ENCODE results near the gene TTBK1. TPM values are rescaled to one million over a fixed set of nuclear protein-coding genes. Genes with fewer than 3 reads are reported as not detected.
A peak's percentile ranks its signal among the peaks of the same experiment; 100 is the strongest.

Gene TTBK1
- total RNA-seq, 4 donors from 2014 or later = 1.4 to 2.4 (median 1.4) TPM; not detected in 1

DNA sequence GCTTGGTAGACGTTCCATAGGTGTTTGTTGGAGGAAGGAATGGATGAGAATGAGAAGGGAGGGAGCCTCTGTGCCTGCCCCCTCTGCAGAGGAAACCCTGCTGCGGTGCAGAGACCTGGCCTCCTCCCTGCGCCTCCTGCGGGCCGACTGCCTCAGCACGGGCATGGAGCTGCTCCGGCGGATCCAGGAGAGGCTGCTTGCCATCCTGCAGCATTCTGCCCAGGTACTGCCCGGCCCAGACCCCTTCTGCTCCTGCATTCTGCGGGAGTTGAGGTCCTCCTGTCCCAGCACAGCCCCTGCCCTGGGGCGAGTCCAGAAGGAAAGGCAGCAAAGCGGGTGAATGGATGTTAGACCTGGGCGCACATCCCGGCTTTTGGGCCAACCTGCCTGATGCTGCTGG is 20.1 kb upstream of the TTBK1 start:
- Histone ChIP-seq H3K36me3 (peaks cover 0 to 43% (median 0%) of the 10 kb centered on the region in 3 donors), H3K27me3 (no peaks in the 10 kb centered on the region), H3K4me1 (peaks cover 0 to 19% (median 4%) of the 10 kb centered on the region in 4 donors), H3K27ac (peak overlapping the region in 1 of 4 donors; percentile 76), H3K4me3 (no peak overlapping the region), H3K9me3 (no peaks in the 10 kb centered on the region)
- TF ChIP-seq POLR2A (IDR thresholded peaks at IDR 0.05) = no peak
- TF ChIP-seq, protein P1, sequence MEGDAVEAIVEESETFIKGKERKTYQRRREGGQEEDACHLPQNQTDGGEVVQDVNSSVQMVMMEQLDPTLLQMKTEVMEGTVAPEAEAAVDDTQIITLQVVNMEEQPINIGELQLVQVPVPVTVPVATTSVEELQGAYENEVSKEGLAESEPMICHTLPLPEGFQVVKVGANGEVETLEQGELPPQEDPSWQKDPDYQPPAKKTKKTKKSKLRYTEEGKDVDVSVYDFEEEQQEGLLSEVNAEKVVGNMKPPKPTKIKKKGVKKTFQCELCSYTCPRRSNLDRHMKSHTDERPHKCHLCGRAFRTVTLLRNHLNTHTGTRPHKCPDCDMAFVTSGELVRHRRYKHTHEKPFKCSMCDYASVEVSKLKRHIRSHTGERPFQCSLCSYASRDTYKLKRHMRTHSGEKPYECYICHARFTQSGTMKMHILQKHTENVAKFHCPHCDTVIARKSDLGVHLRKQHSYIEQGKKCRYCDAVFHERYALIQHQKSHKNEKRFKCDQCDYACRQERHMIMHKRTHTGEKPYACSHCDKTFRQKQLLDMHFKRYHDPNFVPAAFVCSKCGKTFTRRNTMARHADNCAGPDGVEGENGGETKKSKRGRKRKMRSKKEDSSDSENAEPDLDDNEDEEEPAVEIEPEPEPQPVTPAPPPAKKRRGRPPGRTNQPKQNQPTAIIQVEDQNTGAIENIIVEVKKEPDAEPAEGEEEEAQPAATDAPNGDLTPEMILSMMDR (IDR thresholded peaks at IDR 0.05) = no peak
- peak in 1 of 3 donors; percentile 38 for DNase-seq

- H3K4me1 ChIP-seq = peaks cover 0 to 28% (median 6%) of the 10 kb centered on the region in 4 donors
- no peaks in the 10 kb centered on the region for H3K9me3 ChIP-seq
- peaks cover 0 to 31% (median 0%) of the 10 kb centered on the region in 3 donors for H3K36me3 ChIP-seq
- no peak overlapping the region for H3K4me3 ChIP-seq
- H3K27me3 ChIP-seq = no peaks in the 10 kb centered on the region
- peak in 2 of 3 donors; percentile 29 to 37 for DNase-seq
- no peak overlapping the region for H3K27ac ChIP-seq
- TF ChIP-seq, protein P1 (IDR thresholded peaks at IDR 0.05) = no peak
- TF ChIP-seq POLR2A (IDR thresholded peaks at IDR 0.05) = no peak
Measured at GRCh38 chr6:43226192-43226851, 17.0 kb upstream of the TTBK1 start.

DNA sequence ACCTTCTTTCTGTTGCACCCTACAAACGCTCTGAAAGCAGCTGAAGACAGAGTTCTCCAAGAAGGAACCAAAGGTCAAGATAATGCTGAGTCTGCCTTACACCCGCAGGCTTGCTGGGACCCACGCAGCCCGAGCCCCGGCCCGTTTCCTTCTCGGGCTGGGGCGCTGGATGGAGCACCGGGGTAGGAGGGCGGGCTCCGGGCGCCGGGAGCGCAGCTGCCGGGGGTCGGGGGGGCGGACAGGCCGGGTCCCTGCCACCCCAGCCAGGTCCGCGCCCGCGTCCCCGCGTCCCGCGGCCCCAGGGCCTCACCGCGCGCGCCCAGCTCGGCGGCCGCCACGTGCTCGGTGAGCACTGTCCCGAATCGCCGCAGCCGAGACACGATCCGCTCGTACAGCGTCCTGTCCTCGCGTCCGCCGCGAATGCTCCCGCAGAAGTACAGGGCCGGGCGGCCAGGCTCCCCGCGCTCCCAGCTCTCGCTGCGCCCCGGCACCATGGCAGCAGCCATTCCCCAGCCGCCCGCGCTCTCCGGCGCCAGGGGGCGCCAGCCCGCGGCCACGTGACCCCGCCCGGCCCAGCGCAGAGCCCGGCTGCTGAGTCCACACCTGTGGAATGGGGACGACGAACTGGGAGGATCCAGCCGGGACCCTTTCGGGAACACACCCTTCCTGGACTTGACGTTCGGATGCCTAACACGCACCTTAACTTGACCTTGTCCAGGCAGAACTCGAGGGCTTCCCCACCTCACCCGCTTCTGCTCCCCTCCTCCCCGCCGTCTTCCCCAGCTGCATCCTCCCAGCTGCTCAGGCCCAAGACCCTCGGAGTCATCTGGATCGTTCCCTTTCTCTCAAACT is 14.1 kb upstream of the TTBK1 start, which contains the start of gene DNPH1:
Gene DNPH1, minus strand, starts transcription at position 531 of the 852 bp plus-strand sequence. Its CDS starts 25 bp downstream, at position 506.
- Histone ChIP-seq H3K9me3 (no peaks in the 10 kb centered on the region), H3K36me3 (peaks cover 0 to 9% (median 0%) of the 10 kb centered on the region in 3 donors), H3K27me3 (no peaks in the 10 kb centered on the region)

DNA sequence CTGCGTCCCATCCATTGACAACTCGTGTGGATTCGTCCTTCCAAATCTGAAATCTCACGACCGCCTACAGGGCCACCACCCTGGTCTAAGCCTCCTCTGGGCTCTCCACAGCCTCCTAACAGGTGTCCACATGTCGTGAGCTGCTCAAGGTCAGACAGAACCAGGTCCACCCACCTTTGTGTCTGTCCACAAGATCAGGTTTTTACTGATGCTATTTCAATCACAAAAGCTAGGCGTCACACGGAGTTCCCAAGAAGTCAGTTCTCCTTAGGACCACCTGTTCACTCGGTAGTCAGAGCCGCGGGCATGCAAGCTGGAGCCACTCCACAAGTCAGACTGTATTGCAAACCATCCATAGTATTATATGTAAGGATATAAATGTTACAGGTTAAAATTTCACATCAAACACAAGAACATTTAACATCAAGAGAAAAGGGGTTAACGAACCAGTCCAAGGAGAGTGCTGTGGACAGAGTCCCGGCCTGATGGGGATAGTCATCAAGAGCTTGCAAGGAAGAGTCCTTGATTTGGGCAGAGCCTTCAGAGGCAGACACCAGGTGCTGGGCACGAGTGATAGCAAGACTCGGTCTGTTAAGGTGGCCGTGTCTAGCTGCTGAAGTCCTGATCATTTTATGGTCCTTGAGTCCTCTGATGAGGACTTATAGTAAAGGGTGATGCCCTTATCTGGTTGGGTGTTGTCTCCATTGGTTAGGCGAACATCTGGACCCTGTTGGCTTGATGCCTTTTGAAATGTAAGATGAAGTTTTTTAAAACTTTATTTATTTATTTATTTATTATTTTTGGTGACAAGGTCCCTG is 13.3 kb upstream of the TTBK1 start:
- TF ChIP-seq, protein P1 (IDR thresholded peaks at IDR 0.05) = no peak
- no peak for TF ChIP-seq POLR2A (IDR thresholded peaks at IDR 0.05)
- Histone ChIP-seq H3K4me3 (peak overlapping the region in 3 of 4 donors; percentile 68 to 98 (median 92)), H3K36me3 (peaks cover 0 to 7% (median 0%) of the 10 kb centered on the region in 3 donors), H3K27me3 (no peaks in the 10 kb centered on the region), H3K9me3 (no peaks in the 10 kb centered on the region), H3K27ac (peak overlapping the region in 2 of 4 donors; percentile 62 to 86), H3K4me1 (peaks cover 0 to 15% (median 3%) of the 10 kb centered on the region in 4 donors)
- peak in 1 of 3 donors; percentile 18 for DNase-seq

More for the DNA sequence above, 14.1 kb upstream of the TTBK1 start, which contains the start of gene DNPH1:
- Histone ChIP-seq H3K4me1 (peaks cover 0 to 23% (median 4%) of the 10 kb centered on the region in 4 donors), H3K4me3 (peak within 1 kb of the TSS; percentile 68 to 98 (median 82)), H3K27ac (peak within 1 kb of the TSS; percentile 62 to 88 (median 78))
- DNase-seq = peak; percentile 71 to 89 (median 89)
- TF ChIP-seq POLR2A (IDR thresholded peaks at IDR 0.05) = peak; percentile 28 to 53
- TF ChIP-seq, protein P1 (IDR thresholded peaks at IDR 0.05) = peak; percentile 92 to 98 (median 95)

GRCh38 chr6:43231053-43231452 is 12.2 kb upstream of the TTBK1 start:
- Histone ChIP-seq H3K4me1 (peaks cover 0 to 9% (median 3%) of the 10 kb centered on the region in 4 donors), H3K9me3 (no peaks in the 10 kb centered on the region), H3K27me3 (no peaks in the 10 kb centered on the region), H3K27ac (no peak overlapping the region), H3K4me3 (no peak overlapping the region), H3K36me3 (peaks cover 0 to 3% (median 0%) of the 10 kb centered on the region in 3 donors)
- DNase-seq = no peak
- TF ChIP-seq, protein P1 (IDR thresholded peaks at IDR 0.05) = no peak
- no peak for TF ChIP-seq POLR2A (IDR thresholded peaks at IDR 0.05)

All from Peyer's patch (tissue), 4 donors.